ENCODE measurements around the gene ZNF280D. TPM values are rescaled to one million over a fixed set of nuclear protein-coding genes. Genes with fewer than 3 reads are reported as not detected.

ZNF280D gene
- total and polyA plus RNA-seq, 2 of the 13 experiments (the other 11 are each of a cell fraction or from before 2014, with no cell fraction given), result 7.1 to 11.9 TPM

GRCh38 chr15:56733136-56734012 is at the start of gene ZNF280D (continued):
- TF ChIP-seq GRHL1 (CRISPR knock-in tag; conservative IDR thresholded peaks at IDR 0.05) (no peak), ETV6 (CRISPR knock-in tag; conservative IDR thresholded peaks at IDR 0.05) (no peak), FOXO1 (CRISPR knock-in tag; IDR thresholded peaks at IDR 0.05) (no peak), ZBTB2 (CRISPR knock-in tag; IDR thresholded peaks at IDR 0.05; ENCODE audit: low read depth) (peak; percentile 77), REXO4 (CRISPR knock-in tag; IDR thresholded peaks at IDR 0.05; ENCODE audit: borderline replicate concordance) (peak; percentile 91; the same call in 1 of the 2 replicates), SALL1 (CRISPR knock-in tag; IDR thresholded peaks at IDR 0.05) (peak; percentile 76), XBP1 (CRISPR knock-in tag; IDR thresholded peaks at IDR 0.05) (peak; percentile 23; the same call in 1 of the 2 replicates), PATZ1 (CRISPR knock-in tag; IDR thresholded peaks at IDR 0.05) (peak; percentile 78), SNAPC2 (CRISPR knock-in tag; IDR thresholded peaks at IDR 0.05) (0 out of 2 replicates have a peak, but pooled peaks have one; percentile 36), FOXO4 (CRISPR knock-in tag; conservative IDR thresholded peaks at IDR 0.05) (0 out of 2 replicates have a peak, but pooled peaks have one; percentile 89), POLR2G (IDR thresholded peaks at IDR 0.05; ENCODE audit: low read depth, low read length) (peak; percentile 66), ZBTB7B (CRISPR knock-in tag; IDR thresholded peaks at IDR 0.05) (peak; percentile 41; the same call in 1 of the 2 replicates), ZNF562 (CRISPR knock-in tag; IDR thresholded peaks at IDR 0.05; ENCODE audit: borderline replicate concordance) (peak; percentile 87), ERF (CRISPR knock-in tag; IDR thresholded peaks at IDR 0.05) (peak; percentile 72; the same call in 1 of the 2 replicates), ZNF124 (CRISPR knock-in tag; IDR thresholded peaks at IDR 0.05) (no peak), RFX5 (IDR thresholded peaks at IDR 0.05; ENCODE audit: low read depth, low read length) (no peak), SAFB2 (CRISPR knock-in tag; IDR thresholded peaks at IDR 0.05; ENCODE audit: borderline replicate concordance, low read depth) (peak; percentile 40; the same call in 1 of the 2 replicates), KLF16 (CRISPR knock-in tag; IDR thresholded peaks at IDR 0.05) (peak; percentile 26 to 84; a peak in 1 of 4 replicates), NR0B2 (CRISPR knock-in tag; IDR thresholded peaks at IDR 0.05) (peak; percentile 96), TFDP2 (CRISPR knock-in tag; IDR thresholded peaks at IDR 0.05) (peak; percentile 91)
